Measurements from ENCODE around the gene FUT8. TPM values are rescaled to one million over a fixed set of nuclear protein-coding genes. Genes with fewer than 3 reads are reported as not detected.

FUT8 gene
- total and polyA plus RNA-seq, 7 donors, result 3.2 to 8.6 (median 5.5) TPM

DNA sequence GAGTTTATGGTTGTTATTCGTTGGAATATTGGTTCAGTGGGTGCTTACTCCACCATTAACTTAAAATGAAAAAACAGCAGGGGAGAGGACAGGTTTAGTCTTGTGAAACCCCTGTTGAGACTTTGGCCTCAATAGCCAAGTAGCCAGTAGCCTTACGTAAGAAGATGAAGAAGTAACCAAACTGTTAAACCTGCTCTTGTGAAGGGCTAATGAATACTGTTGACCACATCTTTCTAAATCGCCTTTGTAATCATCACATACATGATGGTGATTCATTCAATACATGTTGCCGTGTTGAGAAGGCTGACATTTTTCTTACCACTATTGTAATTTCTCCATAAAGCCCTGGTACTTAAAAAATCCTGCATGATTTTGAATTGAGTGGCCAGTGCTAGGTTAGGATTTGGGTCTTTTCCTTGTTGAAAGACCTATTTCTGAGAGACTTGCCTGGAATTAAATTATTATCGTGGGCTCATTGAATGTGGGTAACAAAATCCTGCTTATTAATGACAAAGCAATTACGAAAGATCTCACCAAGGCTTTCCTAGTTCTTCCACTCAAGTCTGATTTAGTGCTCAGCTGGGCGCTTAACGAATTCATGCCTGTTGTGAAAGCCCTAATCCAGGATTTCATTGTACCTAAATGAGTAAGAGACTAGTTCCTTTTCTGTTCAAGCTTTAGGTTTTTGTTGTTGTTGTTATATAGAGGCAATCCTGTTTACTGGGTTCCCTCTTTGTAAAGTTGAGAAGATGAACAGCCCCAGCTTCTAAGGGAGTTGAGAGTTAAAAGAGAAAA, 333.1 kb downstream of the FUT8 start:
- 95 to 97% (median 95%) methylated on average over 8 of the region's 8 CpGs for WGBS, 3 donors
- H3K4me3 ChIP-seq, result no peak overlapping the region
- no peak for DNase-seq
- H3K27ac ChIP-seq, result no peak overlapping the region
- intact Hi-C loops (cut with DNase I), result no loop called here
- peaks cover 0 to 11% of the 10 kb centered on the region in 2 donors for H3K36me3 ChIP-seq (ENCODE audit: insufficient read depth in 1 of 2, low read depth in 1 of 2)
- no peaks in the 10 kb centered on the region for H3K9me3 ChIP-seq
- H3K4me1 ChIP-seq, result no peaks in the 10 kb centered on the region
- ATAC-seq, result no peak
- TF ChIP-seq, protein P1, sequence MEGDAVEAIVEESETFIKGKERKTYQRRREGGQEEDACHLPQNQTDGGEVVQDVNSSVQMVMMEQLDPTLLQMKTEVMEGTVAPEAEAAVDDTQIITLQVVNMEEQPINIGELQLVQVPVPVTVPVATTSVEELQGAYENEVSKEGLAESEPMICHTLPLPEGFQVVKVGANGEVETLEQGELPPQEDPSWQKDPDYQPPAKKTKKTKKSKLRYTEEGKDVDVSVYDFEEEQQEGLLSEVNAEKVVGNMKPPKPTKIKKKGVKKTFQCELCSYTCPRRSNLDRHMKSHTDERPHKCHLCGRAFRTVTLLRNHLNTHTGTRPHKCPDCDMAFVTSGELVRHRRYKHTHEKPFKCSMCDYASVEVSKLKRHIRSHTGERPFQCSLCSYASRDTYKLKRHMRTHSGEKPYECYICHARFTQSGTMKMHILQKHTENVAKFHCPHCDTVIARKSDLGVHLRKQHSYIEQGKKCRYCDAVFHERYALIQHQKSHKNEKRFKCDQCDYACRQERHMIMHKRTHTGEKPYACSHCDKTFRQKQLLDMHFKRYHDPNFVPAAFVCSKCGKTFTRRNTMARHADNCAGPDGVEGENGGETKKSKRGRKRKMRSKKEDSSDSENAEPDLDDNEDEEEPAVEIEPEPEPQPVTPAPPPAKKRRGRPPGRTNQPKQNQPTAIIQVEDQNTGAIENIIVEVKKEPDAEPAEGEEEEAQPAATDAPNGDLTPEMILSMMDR (IDR thresholded peaks at IDR 0.05), result no peak
- H3K27me3 ChIP-seq (ENCODE audit: insufficient read depth in 3 of 3, low read length in 2 of 3), result no peaks in the 10 kb centered on the region

DNA sequence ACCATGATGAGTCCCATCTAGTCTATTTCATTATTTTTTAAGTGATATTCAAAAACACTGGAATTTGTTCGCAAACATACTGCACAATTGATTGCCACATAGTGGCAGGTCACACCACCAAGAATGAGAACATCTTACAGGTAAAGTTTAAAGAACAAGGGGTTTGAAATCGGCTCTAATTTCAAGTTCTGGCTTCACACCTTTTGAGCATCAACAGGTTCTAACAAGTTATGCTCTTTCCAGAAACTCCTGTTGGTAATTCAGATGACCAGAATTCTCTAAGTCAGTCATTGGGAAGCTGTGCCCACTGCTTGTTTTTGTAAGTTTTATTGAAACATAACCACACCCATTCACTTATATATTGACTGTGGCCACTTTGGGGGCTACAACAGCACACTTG, 336.3 kb downstream of the FUT8 start:
- no peaks in the 10 kb centered on the region for H3K27me3 ChIP-seq (ENCODE audit: insufficient read depth in 3 of 3, low read length in 2 of 3)
- TF ChIP-seq, protein P1 (IDR thresholded peaks at IDR 0.05), result no peak
- ATAC-seq (no peak), DNase-seq (no peak)
- H3K27ac ChIP-seq, result no peak overlapping the region
- H3K4me1 ChIP-seq, result no peaks in the 10 kb centered on the region
- no peak overlapping the region for H3K4me3 ChIP-seq
- H3K9me3 ChIP-seq, result no peaks in the 10 kb centered on the region
- intact Hi-C loops (cut with DNase I), result no loop called here
- 97 to 99% (median 97%) methylated on average over 2 of the region's 2 CpGs for WGBS, 3 donors
- H3K36me3 ChIP-seq (ENCODE audit: insufficient read depth in 1 of 2, low read depth in 1 of 2), result no peaks in the 10 kb centered on the region

DNA sequence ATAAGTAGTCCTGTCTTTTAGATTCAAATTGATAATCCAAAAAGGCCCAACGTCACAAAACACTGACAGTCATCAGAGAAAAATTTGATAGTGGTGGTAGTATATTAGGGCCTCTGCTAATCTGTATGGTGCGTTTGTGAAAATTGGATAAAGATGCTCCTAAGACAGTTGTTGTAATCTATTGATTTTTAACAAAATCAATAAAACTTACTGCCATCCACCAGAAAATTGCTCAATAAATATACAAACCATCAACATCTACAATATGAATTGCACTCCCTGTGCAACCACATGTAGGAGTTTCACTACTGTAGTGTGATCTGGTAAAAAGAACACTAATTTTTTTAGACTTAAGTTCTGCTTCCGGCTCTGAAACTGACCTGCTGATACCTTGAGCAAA, 336.8 kb downstream of the FUT8 start:
- no peak overlapping the region for H3K27ac ChIP-seq
- H3K36me3 ChIP-seq (ENCODE audit: insufficient read depth in 1 of 2, low read depth in 1 of 2), result no peaks in the 10 kb centered on the region
- intact Hi-C loops (cut with DNase I), result no loop called here
- no peaks in the 10 kb centered on the region for H3K4me1 ChIP-seq
- TF ChIP-seq, protein P1 (IDR thresholded peaks at IDR 0.05), result no peak
- 87 to 93% (median 88%) methylated on average over 3 of the region's 3 CpGs for WGBS, 3 donors
- DNase-seq (no peak), ATAC-seq (no peak)
- H3K27me3 ChIP-seq (ENCODE audit: insufficient read depth in 3 of 3, low read length in 2 of 3), result no peaks in the 10 kb centered on the region
- no peak overlapping the region for H3K4me3 ChIP-seq
- H3K9me3 ChIP-seq, result no peaks in the 10 kb centered on the region

DNA sequence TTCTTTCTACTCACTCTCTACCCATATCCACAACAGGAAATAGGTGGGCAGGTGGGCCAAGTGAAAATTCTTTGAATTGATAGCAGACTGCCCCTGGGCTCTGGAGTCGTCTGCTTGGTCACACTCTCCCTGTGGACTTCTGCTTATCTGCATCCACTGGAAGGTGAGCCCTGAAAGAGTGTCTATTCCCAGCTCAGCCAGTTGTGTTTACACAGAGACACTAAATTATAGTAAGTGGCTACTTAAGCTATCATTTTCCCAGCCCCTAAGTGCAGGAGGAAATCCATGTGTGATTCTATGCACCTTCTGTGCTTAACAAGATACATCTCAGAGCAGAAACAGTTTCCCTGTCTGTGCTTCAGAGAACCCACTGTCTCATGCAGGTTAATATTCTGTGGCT, 338.4 kb downstream of the FUT8 start:
- Histone ChIP-seq H3K27ac (no peak overlapping the region), H3K36me3 (ENCODE audit: insufficient read depth in 1 of 2, low read depth in 1 of 2) (no peaks in the 10 kb centered on the region), H3K27me3 (ENCODE audit: insufficient read depth in 3 of 3, low read length in 2 of 3) (no peaks in the 10 kb centered on the region), H3K4me1 (no peaks in the 10 kb centered on the region), H3K4me3 (no peak overlapping the region), H3K9me3 (no peaks in the 10 kb centered on the region)
- TF ChIP-seq, protein P1 (IDR thresholded peaks at IDR 0.05), result no peak
- intact Hi-C loops (cut with DNase I), result no loop called here
- 20 to 29% (median 21%) methylated on average over 1 of the region's 1 CpG for WGBS, 3 donors
- no peak for ATAC-seq
- DNase-seq, result no peak

DNA sequence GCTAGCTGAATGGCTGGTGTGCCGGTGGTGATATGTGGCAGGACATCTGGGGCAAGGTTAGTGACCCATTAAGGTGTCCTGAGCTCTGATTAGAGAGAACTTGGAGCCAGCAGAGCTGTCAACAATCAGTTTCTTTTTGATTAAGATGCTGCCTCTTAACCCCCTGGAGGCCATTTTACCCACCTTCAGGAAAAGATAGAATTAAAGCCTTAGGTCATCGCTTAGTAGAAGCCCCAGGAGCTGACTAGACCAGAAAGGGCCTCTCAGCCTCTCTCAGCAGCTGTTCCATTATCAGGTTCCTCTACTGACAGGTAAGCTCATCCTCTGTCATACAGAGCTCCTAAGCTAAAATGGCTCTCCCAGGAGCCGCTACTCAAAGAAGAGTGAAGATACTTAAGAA, 339.0 kb downstream of the FUT8 start:
- ATAC-seq (no peak), DNase-seq (no peak)
- H3K27ac ChIP-seq, result no peak overlapping the region
- H3K4me3 ChIP-seq, result no peak overlapping the region
- intact Hi-C loops (cut with DNase I), result no loop called here
- no peaks in the 10 kb centered on the region for H3K27me3 ChIP-seq (ENCODE audit: insufficient read depth in 3 of 3, low read length in 2 of 3)
- no peaks in the 10 kb centered on the region for H3K36me3 ChIP-seq (ENCODE audit: insufficient read depth in 1 of 2, low read depth in 1 of 2)
- 51 to 79% (median 69%) methylated on average over 3 of the region's 3 CpGs for WGBS, 3 donors
- no peaks in the 10 kb centered on the region for H3K4me1 ChIP-seq
- no peaks in the 10 kb centered on the region for H3K9me3 ChIP-seq
- TF ChIP-seq, protein P1 (IDR thresholded peaks at IDR 0.05), result no peak
